T47D (cell line): Measurements from ENCODE around the gene DEFB132.

Source experiments
- DNase-seq, 2 experiments: peaks; one replicate each; pipeline versions ENCODE4 v3.0.0 to v3.0.0-alpha.2; 2011 to 2012; ENCODE audit warnings: low read depth in 1 of 2, low spot score in 1 of 2
- JUND ChIP-seq: IDR thresholded peaks from 2 replicates; pipeline ENCODE4 v1.6.1; 2012; ENCODE audit warnings: low read depth
- in situ Hi-C: cut with HindIII; loops from 2 replicates; pipeline ENCODE4 v1.10.0; 2016; ENCODE audit warnings: low sequenced_read_pairs, low pct_unique_long_range_greater_than_20kb

DEFB132 gene

DNA sequence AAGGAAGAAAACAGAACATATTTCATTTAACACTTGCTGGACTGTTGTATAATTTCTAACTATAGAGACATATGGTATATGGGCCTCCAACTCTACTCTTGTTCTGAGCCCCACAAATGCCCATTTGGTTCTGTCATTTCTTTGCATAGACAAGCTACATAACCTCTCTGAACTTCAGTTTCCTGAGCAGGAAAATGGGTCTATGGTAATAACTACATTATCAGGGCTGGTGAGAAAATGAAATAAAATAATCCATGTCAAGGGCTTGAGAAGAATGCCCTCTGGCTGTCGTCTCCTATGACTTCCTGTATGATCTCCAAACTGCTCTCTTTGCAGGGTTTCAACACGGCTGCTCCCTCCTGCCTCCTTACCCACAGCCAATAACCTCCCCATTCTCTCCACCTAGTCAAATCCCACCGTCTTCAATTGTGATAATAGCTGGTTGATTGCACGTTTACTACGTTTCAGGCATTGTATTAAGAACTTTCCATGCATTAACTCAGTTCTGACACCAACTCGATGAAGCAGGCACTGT, 51.8 kb downstream of the DEFB132 start:
- in situ Hi-C loops, result no loop called here
- TF ChIP-seq JUND, result no peak
- no peak for DNase-seq

DNA sequence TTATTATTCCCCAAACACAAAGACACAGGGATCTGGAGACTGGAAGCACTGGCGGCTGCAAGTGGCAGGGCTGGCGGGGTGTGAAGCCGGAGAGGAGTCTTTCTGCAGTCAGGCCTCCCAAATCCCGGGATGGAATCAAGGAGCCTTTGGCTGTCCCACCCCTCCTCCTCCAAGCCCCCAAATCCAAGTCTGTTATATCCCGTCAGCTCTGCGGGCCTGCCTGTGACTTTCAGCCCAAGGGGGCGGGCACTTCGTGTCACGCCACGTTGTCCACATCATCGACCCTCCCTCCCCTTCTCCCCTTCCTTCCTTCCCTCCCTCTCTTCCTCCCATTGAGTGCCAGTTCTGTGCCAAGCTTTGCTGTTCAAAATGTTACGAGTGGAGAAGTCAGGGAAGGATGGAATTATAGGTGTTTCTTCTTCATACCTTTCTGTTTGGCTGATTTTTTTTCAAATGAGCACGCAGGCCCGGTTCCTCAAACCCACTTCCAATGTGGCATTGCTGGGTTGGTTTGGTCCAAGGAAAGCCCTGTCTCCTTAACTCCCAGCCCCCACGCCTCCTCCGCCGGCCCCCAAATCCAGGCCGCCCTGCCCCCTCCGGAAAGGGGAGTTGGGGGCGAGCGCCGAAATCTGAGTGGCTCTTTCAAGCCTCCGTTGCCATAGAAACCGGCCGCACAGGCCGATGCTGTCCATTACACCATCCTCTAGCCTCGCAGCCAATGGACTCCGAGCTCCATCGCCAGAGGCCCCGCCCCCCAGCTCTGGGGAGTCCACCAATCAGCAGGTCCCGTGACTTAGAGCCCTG, 52.5 kb downstream of the DEFB132 start:
- in situ Hi-C loops, result no loop called here
- TF ChIP-seq JUND, result no peak
- DNase-seq, result no peak

DNA sequence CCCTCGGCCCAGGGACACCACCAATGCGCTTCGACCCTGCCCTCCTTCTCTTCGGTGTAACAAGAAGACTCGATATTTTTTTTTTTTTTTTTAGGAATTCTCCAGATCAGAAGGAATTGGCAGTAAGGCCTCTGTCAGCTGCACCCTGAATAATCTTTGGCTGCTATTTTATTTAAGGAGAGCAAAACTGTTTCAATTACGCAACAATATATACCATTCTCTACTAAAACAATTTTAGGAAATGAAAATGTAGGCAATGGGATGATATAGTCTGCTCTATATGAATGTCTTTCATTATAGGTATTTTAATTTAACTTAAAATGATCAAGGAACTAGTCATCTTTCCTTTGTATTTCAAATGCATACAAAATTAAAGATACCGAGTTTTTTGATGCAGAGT, 53.1 kb downstream of the DEFB132 start:
- in situ Hi-C loops, result no loop called here
- TF ChIP-seq JUND, result no peak
- DNase-seq, result no peak
